ENCODE results near the gene GJB2.

GJB2 gene

DNA sequence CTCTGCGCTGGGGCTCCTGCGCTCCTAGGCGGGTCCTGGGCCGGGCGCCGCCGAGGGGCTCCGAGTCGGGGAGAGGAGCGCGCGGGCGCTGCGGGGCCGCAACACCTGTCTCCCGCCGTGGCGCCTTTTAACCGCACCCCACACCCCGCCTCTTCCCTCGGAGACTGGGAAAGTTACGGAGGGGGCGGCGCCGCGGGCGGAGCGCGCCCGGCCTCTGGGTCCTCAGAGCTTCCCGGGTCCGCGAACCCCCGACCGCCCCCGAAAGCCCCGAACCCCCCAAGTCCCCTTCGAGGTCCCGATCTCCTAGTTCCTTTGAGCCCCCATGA, at the start of gene GJB2:
Gene GJB2, minus strand, starts transcription at position 103 of the 326 bp plus-strand sequence. CDS start 3,357 bp downstream, outside the sequence.
- Histone ChIP-seq H3K4me1 (ENCODE audit: control insufficient read depth, insufficient read depth, low read length) (peaks cover 18% of the 10 kb centered on the region), H3K36me3 (ENCODE audit: control insufficient read depth, insufficient read depth, low read length) (no peaks in the 10 kb centered on the region), H3K4me3 (ENCODE audit: low read depth, low read length) (peak within 1 kb of the TSS; percentile 55), H3K9me3 (ENCODE audit: control insufficient read depth, insufficient read depth, low read length) (no peaks in the 10 kb centered on the region), H3K27ac (ENCODE audit: low read depth, low read length) (no peak within 1 kb of the TSS), H3K9ac (ENCODE audit: low read depth, low read length) (no peak within 1 kb of the TSS), H3K27me3 (ENCODE audit: control insufficient read depth, insufficient read depth, low read length) (peaks cover 98% of the 10 kb centered on the region)

DNA sequence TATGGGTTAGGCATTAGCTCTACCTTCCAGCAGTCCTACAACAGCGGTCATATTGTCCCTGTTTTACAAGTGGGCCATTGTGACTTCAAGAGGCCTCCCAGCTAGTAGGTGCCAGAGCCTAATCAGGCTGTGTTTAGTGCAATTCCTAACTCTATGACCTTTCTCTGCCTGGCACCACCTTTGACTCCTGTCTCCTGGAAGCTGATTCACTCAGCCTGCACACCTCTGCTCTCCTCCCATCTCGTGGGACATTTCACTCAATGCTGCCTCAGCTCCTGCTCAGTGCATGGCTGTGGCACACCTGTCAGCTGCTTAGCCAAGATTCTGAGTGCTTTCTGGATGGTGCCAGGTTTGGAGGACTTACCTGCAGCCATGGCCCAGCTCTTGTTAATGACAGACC, 48.9 kb upstream of the GJB2 start:
- H3K9ac ChIP-seq (ENCODE audit: low read depth, low read length): no peak overlapping the region
- H3K27ac ChIP-seq (ENCODE audit: low read depth, low read length): no peak overlapping the region
- H3K27me3 ChIP-seq (ENCODE audit: control insufficient read depth, insufficient read depth, low read length): peaks cover 3% of the 10 kb centered on the region; the same call in 1 of the 2 replicates
- no peaks in the 10 kb centered on the region for H3K9me3 ChIP-seq (ENCODE audit: control insufficient read depth, insufficient read depth, low read length)
- H3K36me3 ChIP-seq (ENCODE audit: control insufficient read depth, insufficient read depth, low read length): no peaks in the 10 kb centered on the region
- H3K4me3 ChIP-seq (ENCODE audit: low read depth, low read length): no peak overlapping the region
- H3K4me1 ChIP-seq (ENCODE audit: control insufficient read depth, insufficient read depth, low read length): no peaks in the 10 kb centered on the region

GRCh38 chr13:20239748-20240147, 47.0 kb upstream of the GJB2 start:
- no peaks in the 10 kb centered on the region for H3K9me3 ChIP-seq (ENCODE audit: control insufficient read depth, insufficient read depth, low read length)
- H3K27ac ChIP-seq (ENCODE audit: low read depth, low read length): no peak overlapping the region
- H3K27me3 ChIP-seq (ENCODE audit: control insufficient read depth, insufficient read depth, low read length): peaks cover 13% of the 10 kb centered on the region
- no peaks in the 10 kb centered on the region for H3K4me1 ChIP-seq (ENCODE audit: control insufficient read depth, insufficient read depth, low read length)
- H3K9ac ChIP-seq (ENCODE audit: low read depth, low read length): no peak overlapping the region
- H3K4me3 ChIP-seq (ENCODE audit: low read depth, low read length): no peak overlapping the region
- H3K36me3 ChIP-seq (ENCODE audit: control insufficient read depth, insufficient read depth, low read length): no peaks in the 10 kb centered on the region

DNA sequence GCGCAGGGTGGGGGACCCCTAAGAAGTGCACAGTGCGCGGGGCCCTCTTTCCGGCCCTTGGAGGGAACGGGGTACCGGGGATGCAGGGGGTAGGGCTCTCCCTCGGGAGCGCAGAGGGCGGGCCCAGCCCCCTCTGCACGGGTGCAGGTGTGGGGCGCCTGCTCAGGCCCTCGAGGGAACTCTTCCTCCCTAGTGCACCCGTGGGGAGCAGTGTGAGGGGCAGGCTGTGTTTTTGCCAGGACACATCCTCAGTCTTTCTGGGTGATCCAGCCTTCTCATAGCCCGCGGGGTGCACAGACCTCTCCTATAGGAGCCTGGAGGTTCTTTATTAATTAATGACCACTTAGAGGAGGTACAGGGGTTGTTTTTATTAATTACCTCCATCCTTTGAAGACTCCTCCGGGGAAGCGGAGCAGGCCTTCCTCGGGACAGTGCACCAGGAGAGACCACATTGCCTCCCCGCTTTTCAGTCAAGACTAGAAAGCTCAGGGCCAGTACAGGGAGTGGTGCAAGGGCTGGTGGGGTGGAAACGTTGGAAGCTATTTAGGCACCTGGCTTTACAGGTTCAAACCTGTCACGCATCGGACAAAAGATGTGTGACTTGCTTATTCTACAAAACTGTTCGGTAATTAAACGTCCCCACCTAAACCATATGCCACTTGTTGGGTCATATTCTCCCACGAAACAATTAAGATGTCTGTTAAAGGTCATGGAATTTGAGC, 40.0 kb upstream of the GJB2 start:
- Histone ChIP-seq H3K4me1 (ENCODE audit: control insufficient read depth, insufficient read depth, low read length) (peaks cover 11% of the 10 kb centered on the region; the same call in 1 of the 2 replicates), H3K9me3 (ENCODE audit: control insufficient read depth, insufficient read depth, low read length) (no peaks in the 10 kb centered on the region), H3K36me3 (ENCODE audit: control insufficient read depth, insufficient read depth, low read length) (no peaks in the 10 kb centered on the region), H3K9ac (ENCODE audit: low read depth, low read length) (no peak overlapping the region), H3K27me3 (ENCODE audit: control insufficient read depth, insufficient read depth, low read length) (peaks cover 72% of the 10 kb centered on the region), H3K27ac (ENCODE audit: low read depth, low read length) (no peak overlapping the region), H3K4me3 (ENCODE audit: low read depth, low read length) (peak overlapping the region; percentile 55)

DNA sequence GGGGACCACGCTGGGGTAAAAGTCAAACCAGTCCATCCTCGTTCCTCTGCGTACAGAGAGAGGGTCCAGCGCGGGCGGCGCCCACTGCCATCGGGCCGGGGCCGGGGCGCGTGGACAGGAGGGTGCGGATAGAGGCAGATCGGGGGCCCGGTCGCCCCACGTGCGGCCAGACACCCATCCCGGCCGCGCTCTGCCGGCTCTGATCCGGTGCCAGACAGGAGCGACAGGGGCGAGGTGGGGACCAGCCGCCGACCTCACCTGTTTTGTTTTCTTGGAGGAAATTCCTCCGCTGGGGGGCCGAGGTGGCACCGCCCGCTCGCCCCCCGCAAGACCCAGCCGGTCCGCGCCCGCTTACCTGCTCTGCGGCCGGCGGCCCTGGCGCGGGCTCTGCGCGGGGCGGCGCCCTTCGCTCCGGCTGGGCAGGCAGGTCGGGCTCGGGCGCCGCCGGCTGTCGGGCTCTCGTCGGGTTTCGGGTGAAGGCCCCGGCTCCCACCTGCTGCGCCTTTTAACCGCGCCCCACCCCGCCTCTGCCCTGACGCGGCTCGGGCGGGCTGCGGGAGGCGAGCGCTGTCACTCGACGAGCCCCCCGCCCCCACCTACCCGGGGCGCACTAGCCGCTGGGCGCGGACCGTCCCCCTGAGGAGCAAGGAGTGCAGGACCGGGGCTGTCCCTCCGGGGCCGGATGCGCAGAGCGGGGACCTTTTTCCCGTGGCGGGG, 39.3 kb upstream of the GJB2 start, which contains the start of gene GJB6:
Gene GJB6, minus strand, starts transcription at position 481 of the 717 bp plus-strand sequence. CDS start 8,839 bp downstream, outside the sequence.
- no peaks in the 10 kb centered on the region for H3K9me3 ChIP-seq (ENCODE audit: control insufficient read depth, insufficient read depth, low read length)
- H3K4me1 ChIP-seq (ENCODE audit: control insufficient read depth, insufficient read depth, low read length): peaks cover 11% of the 10 kb centered on the region; the same call in 1 of the 2 replicates
- no peaks in the 10 kb centered on the region for H3K36me3 ChIP-seq (ENCODE audit: control insufficient read depth, insufficient read depth, low read length)
- H3K4me3 ChIP-seq (ENCODE audit: low read depth, low read length): peak within 1 kb of the TSS; percentile 55
- H3K9ac ChIP-seq (ENCODE audit: low read depth, low read length): no peak within 1 kb of the TSS
- peaks cover 75% of the 10 kb centered on the region for H3K27me3 ChIP-seq (ENCODE audit: control insufficient read depth, insufficient read depth, low read length)
- H3K27ac ChIP-seq (ENCODE audit: low read depth, low read length): no peak within 1 kb of the TSS

DNA sequence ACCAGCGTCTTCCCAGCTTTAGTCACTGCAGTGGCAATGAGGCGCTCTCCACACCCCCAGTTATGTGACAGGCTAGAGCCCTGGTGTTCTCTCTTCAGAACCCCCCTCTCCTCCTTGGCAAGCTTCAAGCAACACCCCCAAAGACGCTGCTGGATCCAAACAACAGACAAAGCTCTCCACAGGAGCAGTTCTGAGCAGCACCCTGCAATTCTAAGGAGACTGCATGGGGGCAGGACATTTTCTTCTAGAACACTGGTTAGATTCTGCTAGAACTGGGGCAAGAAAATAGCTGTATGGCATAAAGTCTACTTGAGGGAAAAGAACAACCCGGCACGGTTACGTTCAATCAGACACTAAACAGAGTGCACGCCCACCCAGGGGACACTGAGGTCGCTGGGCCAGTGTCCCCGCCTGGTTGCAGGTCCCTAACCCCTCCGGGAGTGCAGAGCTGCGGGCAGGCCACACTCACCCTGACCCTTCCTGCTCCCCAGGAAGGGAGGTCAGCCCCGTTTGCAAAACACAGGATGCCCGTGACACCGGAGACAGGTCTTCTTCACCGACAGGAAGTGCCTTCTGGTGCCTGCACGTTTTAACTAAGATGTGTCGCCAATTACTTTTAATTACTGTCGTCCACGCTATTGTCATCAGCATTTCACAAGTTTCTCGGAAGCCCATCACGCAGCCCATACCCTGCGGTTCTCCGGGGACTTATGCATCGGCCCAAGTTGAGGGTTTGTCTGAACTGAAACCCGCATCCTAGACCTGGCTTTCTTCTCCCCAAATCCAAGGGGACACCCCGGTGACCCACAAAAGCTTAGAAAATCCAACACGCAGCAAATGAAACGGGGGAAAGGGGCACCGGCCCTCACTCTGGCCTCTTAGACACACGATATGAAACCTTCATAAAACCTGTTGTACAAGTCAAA, 38.4 kb upstream of the GJB2 start:
- H3K4me3 ChIP-seq (ENCODE audit: low read depth, low read length): peak overlapping the region; percentile 55
- H3K36me3 ChIP-seq (ENCODE audit: control insufficient read depth, insufficient read depth, low read length): no peaks in the 10 kb centered on the region
- no peaks in the 10 kb centered on the region for H3K9me3 ChIP-seq (ENCODE audit: control insufficient read depth, insufficient read depth, low read length)
- H3K27me3 ChIP-seq (ENCODE audit: control insufficient read depth, insufficient read depth, low read length): peaks cover 73% of the 10 kb centered on the region
- H3K9ac ChIP-seq (ENCODE audit: low read depth, low read length): no peak overlapping the region
- peaks cover 11% of the 10 kb centered on the region; the same call in 1 of the 2 replicates for H3K4me1 ChIP-seq (ENCODE audit: control insufficient read depth, insufficient read depth, low read length)
- H3K27ac ChIP-seq (ENCODE audit: low read depth, low read length): no peak overlapping the region

GRCh38 chr13:20227730-20228129, 35.0 kb upstream of the GJB2 start:
- no peak overlapping the region for H3K4me3 ChIP-seq (ENCODE audit: low read depth, low read length)
- H3K9me3 ChIP-seq (ENCODE audit: control insufficient read depth, insufficient read depth, low read length): no peaks in the 10 kb centered on the region
- peaks cover 51% of the 10 kb centered on the region for H3K27me3 ChIP-seq (ENCODE audit: control insufficient read depth, insufficient read depth, low read length)

DNA sequence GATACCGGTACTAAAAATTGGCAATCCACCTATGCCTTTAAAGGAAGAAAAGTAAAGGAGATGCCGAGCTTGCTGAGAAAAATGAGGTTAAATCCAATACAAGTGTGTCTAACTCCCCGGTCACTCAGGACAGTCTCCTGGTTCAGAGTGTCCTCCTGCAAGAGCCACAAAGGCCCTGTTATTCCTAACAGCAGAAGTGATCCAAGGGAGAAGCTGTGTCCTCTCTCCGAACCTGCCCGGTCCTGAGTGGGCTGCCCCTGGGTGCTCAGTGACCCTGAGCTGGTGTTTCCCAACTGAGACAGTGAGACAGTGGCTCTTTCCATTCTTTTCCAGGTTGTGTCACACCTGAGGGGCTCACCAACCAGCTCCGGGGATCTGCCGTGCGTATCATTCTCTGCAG, 34.5 kb upstream of the GJB2 start:
- Histone ChIP-seq H3K27me3 (ENCODE audit: control insufficient read depth, insufficient read depth, low read length) (peaks cover 46% of the 10 kb centered on the region), H3K36me3 (ENCODE audit: control insufficient read depth, insufficient read depth, low read length) (no peaks in the 10 kb centered on the region), H3K27ac (ENCODE audit: low read depth, low read length) (no peak overlapping the region), H3K4me1 (ENCODE audit: control insufficient read depth, insufficient read depth, low read length) (peaks cover 11% of the 10 kb centered on the region; the same call in 1 of the 2 replicates), H3K4me3 (ENCODE audit: low read depth, low read length) (no peak overlapping the region), H3K9me3 (ENCODE audit: control insufficient read depth, insufficient read depth, low read length) (no peaks in the 10 kb centered on the region), H3K9ac (ENCODE audit: low read depth, low read length) (no peak overlapping the region)

More at GRCh38 chr13:20227730-20228129, 35.0 kb upstream of the GJB2 start:
- peaks cover 11% of the 10 kb centered on the region; the same call in 1 of the 2 replicates for H3K4me1 ChIP-seq (ENCODE audit: control insufficient read depth, insufficient read depth, low read length)
- H3K36me3 ChIP-seq (ENCODE audit: control insufficient read depth, insufficient read depth, low read length): no peaks in the 10 kb centered on the region
- H3K9ac ChIP-seq (ENCODE audit: low read depth, low read length): no peak overlapping the region
- H3K27ac ChIP-seq (ENCODE audit: low read depth, low read length): no peak overlapping the region

GRCh38 chr13:20222553-20222952, 29.8 kb upstream of the GJB2 start:
- H3K27me3 ChIP-seq (ENCODE audit: control insufficient read depth, insufficient read depth, low read length): peaks cover 6% of the 10 kb centered on the region; the same call in 1 of the 2 replicates
- H3K9me3 ChIP-seq (ENCODE audit: control insufficient read depth, insufficient read depth, low read length): no peaks in the 10 kb centered on the region
- H3K27ac ChIP-seq (ENCODE audit: low read depth, low read length): no peak overlapping the region
- no peak overlapping the region for H3K4me3 ChIP-seq (ENCODE audit: low read depth, low read length)
- no peak overlapping the region for H3K9ac ChIP-seq (ENCODE audit: low read depth, low read length)
- H3K36me3 ChIP-seq (ENCODE audit: control insufficient read depth, insufficient read depth, low read length): no peaks in the 10 kb centered on the region
- no peaks in the 10 kb centered on the region for H3K4me1 ChIP-seq (ENCODE audit: control insufficient read depth, insufficient read depth, low read length)

DNA sequence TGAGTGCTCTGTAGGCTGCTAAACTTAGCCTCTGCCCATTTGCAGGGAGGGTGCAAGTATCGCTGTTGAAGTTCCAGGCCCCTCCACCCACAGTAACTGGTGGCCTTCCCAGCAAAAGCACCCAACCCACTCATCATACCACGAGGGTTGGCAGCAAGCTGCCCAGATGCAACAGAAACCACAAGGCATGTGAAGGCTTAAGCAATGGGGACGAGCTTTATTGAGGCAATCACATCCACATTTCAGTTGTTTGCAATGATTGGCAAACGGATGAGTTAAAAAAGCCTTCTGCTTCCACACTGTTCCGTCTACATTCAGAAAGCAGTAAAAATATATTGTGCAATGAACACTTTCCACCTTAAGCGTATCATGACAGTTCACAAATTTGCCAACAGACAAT, 29.0 kb upstream of the GJB2 start:
- Histone ChIP-seq H3K27ac (ENCODE audit: low read depth, low read length) (no peak overlapping the region), H3K9me3 (ENCODE audit: control insufficient read depth, insufficient read depth, low read length) (no peaks in the 10 kb centered on the region), H3K4me3 (ENCODE audit: low read depth, low read length) (no peak overlapping the region), H3K9ac (ENCODE audit: low read depth, low read length) (no peak overlapping the region), H3K4me1 (ENCODE audit: control insufficient read depth, insufficient read depth, low read length) (no peaks in the 10 kb centered on the region), H3K36me3 (ENCODE audit: control insufficient read depth, insufficient read depth, low read length) (no peaks in the 10 kb centered on the region), H3K27me3 (ENCODE audit: control insufficient read depth, insufficient read depth, low read length) (peaks cover 5% of the 10 kb centered on the region; the same call in 1 of the 2 replicates)

All from HUES48 (cell line).